Mesenchymal stem cell (in vitro differentiated cells and primary cell): Measurements from ENCODE around the gene PDHA1. TPM values are rescaled to one million over a fixed set of nuclear protein-coding genes. Genes with fewer than 3 reads are reported as not detected.

ENCODE experiments used
- DNase-seq: peaks from one replicate; pipeline ENCODE4 v3.0.0-alpha.2; 2013
- H2AFZ ChIP-seq: one replicate; pipeline ENCODE4 v1.6.1; 2013; ENCODE audit warnings: low read depth, mild to moderate bottlenecking, control low read depth, inconsistent platforms, low read length, moderate library complexity
- H2AK5ac ChIP-seq: 2 replicates; pipeline ENCODE4 v1.6.1; 2013; ENCODE audit warnings: low read length, moderate library complexity, mild to moderate bottlenecking, inconsistent platforms; ENCODE audit not compliant: severe bottlenecking
- H2BK120ac ChIP-seq: one replicate; pipeline ENCODE4 v1.6.1; 2013; ENCODE audit warnings: low read depth, mild to moderate bottlenecking, inconsistent platforms, low read length, moderate library complexity
- H2BK12ac ChIP-seq, 2 experiments: one replicate each; pipeline ENCODE4 v1.6.1; 2013; ENCODE audit warnings: inconsistent platforms in 2 of 2, low read length in 2 of 2, mild to moderate bottlenecking in 2 of 2, moderate library complexity in 2 of 2, control low read depth in 1 of 2
- H2BK15ac ChIP-seq: one replicate; pipeline ENCODE4 v1.6.1; 2013; ENCODE audit warnings: mild to moderate bottlenecking, low read depth, inconsistent platforms; ENCODE audit not compliant: poor library complexity, severe bottlenecking
- H2BK5ac ChIP-seq: 2 replicates; pipeline ENCODE4 v1.6.1; 2013; ENCODE audit warnings: low read depth, mild to moderate bottlenecking, low read length, control low read depth, inconsistent platforms; ENCODE audit not compliant: poor library complexity, severe bottlenecking
- H3K14ac ChIP-seq, 2 experiments: one replicate each; pipeline ENCODE4 v1.6.1; 2013; ENCODE audit warnings: inconsistent platforms in 2 of 2, low read length in 2 of 2, control low read depth in 1 of 2, mild to moderate bottlenecking in 1 of 2, moderate library complexity in 1 of 2
- H3K18ac ChIP-seq, 2 experiments: one replicate each; pipeline ENCODE4 v1.6.1; 2013; ENCODE audit warnings: inconsistent platforms in 2 of 2, low read length in 2 of 2, control low read depth in 1 of 2, low read depth in 1 of 2, mild to moderate bottlenecking in 1 of 2
- H3K23ac ChIP-seq, 2 experiments: one replicate each; pipeline ENCODE4 v1.6.1; 2013; ENCODE audit warnings: inconsistent platforms in 2 of 2, low read length in 2 of 2, mild to moderate bottlenecking in 2 of 2, moderate library complexity in 2 of 2, control low read depth in 1 of 2
- H3K27ac ChIP-seq: 2 replicates; pipeline ENCODE4 v1.5.1; 2013; ENCODE audit warnings: mild to moderate bottlenecking, moderate library complexity, low read length, control low read depth, inconsistent platforms; ENCODE audit not compliant: poor library complexity, severe bottlenecking
- H3K27me3 ChIP-seq, 2 experiments: 2 replicates each; pipeline versions ENCODE4 v1.6.1 to v1.7.0; 2013; ENCODE audit warnings: low read length in 2 of 2, mild to moderate bottlenecking in 2 of 2, moderate library complexity in 2 of 2, control low read depth in 1 of 2, inconsistent platforms in 1 of 2; ENCODE audit not compliant: control insufficient read depth in 1 of 2, insufficient read depth in 1 of 2
- H3K36me3 ChIP-seq, 2 experiments: 2 replicates each; pipeline versions ENCODE4 v1.6.1 to v1.7.0; 2013; ENCODE audit warnings: low read length in 2 of 2, control low read depth in 1 of 2, inconsistent platforms in 1 of 2, low read depth in 1 of 2, mild to moderate bottlenecking in 1 of 2; ENCODE audit not compliant: insufficient read depth in 2 of 2, control insufficient read depth in 1 of 2
- H3K4ac ChIP-seq, 2 experiments: one replicate each; pipeline ENCODE4 v1.6.1; 2013; ENCODE audit warnings: inconsistent platforms in 2 of 2, low read length in 2 of 2, mild to moderate bottlenecking in 2 of 2, moderate library complexity in 2 of 2, control low read depth in 1 of 2, low read depth in 1 of 2
- H3K4me1 ChIP-seq: 2 replicates; pipeline ENCODE4 v1.6.1; 2013; ENCODE audit warnings: low read depth, low read length, control low read depth; ENCODE audit not compliant: control insufficient read depth, insufficient read depth
- H3K4me2 ChIP-seq: 2 replicates; pipeline ENCODE4 v1.6.1; 2013; ENCODE audit warnings: low read length, mild to moderate bottlenecking, inconsistent platforms; ENCODE audit not compliant: poor library complexity, severe bottlenecking
- H3K4me3 ChIP-seq, 2 experiments: 2 replicates each; pipeline versions ENCODE4 v1.5.1 to v1.7.0; 2013; ENCODE audit warnings: low read length in 2 of 2, mild to moderate bottlenecking in 2 of 2, control low read depth in 1 of 2, low read depth in 1 of 2; ENCODE audit not compliant: insufficient read depth in 1 of 2
- H3K79me1 ChIP-seq: replicated peaks from 2 replicates; pipeline ENCODE4 v1.6.1; 2013; ENCODE audit warnings: mild to moderate bottlenecking, control low read depth, low read length, inconsistent platforms; ENCODE audit not compliant: poor library complexity, severe bottlenecking
- H3K9ac ChIP-seq: 2 replicates; pipeline ENCODE4 v1.7.0; 2013; ENCODE audit warnings: mild to moderate bottlenecking, low read length, moderate library complexity
- H3K9me3 ChIP-seq: 2 replicates; pipeline ENCODE4 v1.7.0; 2013; ENCODE audit warnings: mild to moderate bottlenecking, low read length; ENCODE audit not compliant: control insufficient read depth
- H4K8ac ChIP-seq: one replicate; pipeline ENCODE4 v1.6.1; 2013; ENCODE audit warnings: inconsistent platforms, mild to moderate bottlenecking, low read length, moderate library complexity
- H4K91ac ChIP-seq: one replicate; pipeline ENCODE4 v1.6.1; 2013; ENCODE audit warnings: mild to moderate bottlenecking, low read length, inconsistent platforms
- WGBS: methylation state at CpG from one replicate; pipeline ENCODE4 v1.1.7; 2013; ENCODE audit warnings: mixed read lengths; 5-methylcytosine and 5-hydroxymethylcytosine counted together
- polyA plus RNA-seq, 2 experiments: library from polyadenylated mRNA; stranded (reverse); fragments of 200-250 nt; gene quantifications; one replicate each; pipeline ENCODE4 v1.2.3, GENCODE V29; 2013

PDHA1 gene
- polyA plus RNA-seq (2013, experiment 1 of 2): 48.3 TPM
- 50.3 TPM for polyA plus RNA-seq (2013, experiment 2 of 2)

GRCh38 chrX:19343535-19344408 is at the start of gene PDHA1:
TSS of gene PDHA1 (plus strand) at chrX:19343927. CDS start at chrX:19344038, 111 bp downstream.
- under 1% methylated on average over 36 of the region's 81 CpGs for WGBS
- Histone ChIP-seq H2AFZ (peak within 1 kb of the TSS; percentile 95), H2AK5ac (no peak within 1 kb of the TSS), H4K91ac (no peak within 1 kb of the TSS), H3K9ac (peak within 1 kb of the TSS; percentile 90), H2BK120ac (no peak within 1 kb of the TSS), H3K4me3 (peak within 1 kb of the TSS; percentile 80 to 86), H4K8ac (peak within 1 kb of the TSS; percentile 45), H2BK12ac (no peak within 1 kb of the TSS), H3K27me3 (no peaks in the 10 kb centered on the region), H3K4ac (peak within 1 kb of the TSS in 1 of 2 experiments; percentile 51), H3K79me1 (no peaks in the 10 kb centered on the region), H3K27ac (peak within 1 kb of the TSS; percentile 44), H3K18ac (peak within 1 kb of the TSS in 1 of 2 experiments; percentile 78), H3K36me3 (no peaks in the 10 kb centered on the region), H3K4me2 (peak within 1 kb of the TSS; percentile 72), H2BK15ac (no peak within 1 kb of the TSS), H3K23ac (no peak within 1 kb of the TSS), H2BK5ac (no peak within 1 kb of the TSS), H3K14ac (no peak within 1 kb of the TSS), H3K9me3 (no peaks in the 10 kb centered on the region), H3K4me1 (peaks cover 11% of the 10 kb centered on the region)
- DNase-seq: peak; percentile 92

GRCh38 chrX:19303256-19303880 is 40.4 kb upstream of the PDHA1 start:
- H2BK5ac ChIP-seq: no peak overlapping the region

GRCh38 chrX:19326567-19326966 is 17.2 kb upstream of the PDHA1 start:
- Histone ChIP-seq H3K27me3 (peaks cover 0 to under 1% of the 10 kb centered on the region in 2 experiments), H3K4me2 (no peak overlapping the region), H3K27ac (no peak overlapping the region), H2AFZ (no peak overlapping the region), H3K4ac (no peak overlapping the region), H2BK5ac (no peak overlapping the region), H3K18ac (no peak overlapping the region), H3K9ac (no peak overlapping the region), H3K23ac (no peak overlapping the region), H3K36me3 (no peaks in the 10 kb centered on the region), H4K91ac (no peak overlapping the region), H3K4me3 (no peak overlapping the region), H3K14ac (no peak overlapping the region), H4K8ac (no peak overlapping the region), H2BK15ac (no peak overlapping the region), H3K79me1 (no peaks in the 10 kb centered on the region), H2BK120ac (no peak overlapping the region), H2BK12ac (no peak overlapping the region), H2AK5ac (no peak overlapping the region), H3K9me3 (no peaks in the 10 kb centered on the region), H3K4me1 (no peaks in the 10 kb centered on the region)
- WGBS: no CpG with 5 or more reads among the region's 2 CpGs
- DNase-seq: no peak

More at GRCh38 chrX:19303256-19303880, 40.4 kb upstream of the PDHA1 start:
- Histone ChIP-seq H3K27ac (no peak overlapping the region), H4K8ac (no peak overlapping the region), H3K9ac (peak overlapping the region; percentile 51), H2AK5ac (no peak overlapping the region), H3K4me2 (no peak overlapping the region), H3K36me3 (no peaks in the 10 kb centered on the region), H3K4me3 (no peak overlapping the region), H3K9me3 (no peaks in the 10 kb centered on the region), H3K79me1 (no peaks in the 10 kb centered on the region), H3K14ac (no peak overlapping the region), H2AFZ (no peak overlapping the region), H3K27me3 (no peaks in the 10 kb centered on the region), H3K4me1 (no peaks in the 10 kb centered on the region), H2BK15ac (no peak overlapping the region), H4K91ac (no peak overlapping the region), H2BK12ac (no peak overlapping the region), H3K23ac (no peak overlapping the region), H3K4ac (no peak overlapping the region), H3K18ac (no peak overlapping the region), H2BK120ac (no peak overlapping the region)
- WGBS: 84% methylated on average over 8 of the region's 10 CpGs
- DNase-seq: peak; percentile 0

GRCh38 chrX:19331831-19332230 is 11.9 kb upstream of the PDHA1 start:
- Histone ChIP-seq H3K23ac (no peak overlapping the region), H2AFZ (no peak overlapping the region), H3K9ac (no peak overlapping the region), H3K36me3 (no peaks in the 10 kb centered on the region), H3K27me3 (peaks cover 4 to 8% of the 10 kb centered on the region in 2 experiments), H2BK120ac (no peak overlapping the region), H3K18ac (no peak overlapping the region), H2AK5ac (no peak overlapping the region), H2BK5ac (no peak overlapping the region), H2BK15ac (no peak overlapping the region), H3K27ac (no peak overlapping the region), H4K8ac (no peak overlapping the region), H3K79me1 (no peaks in the 10 kb centered on the region), H3K4me1 (no peaks in the 10 kb centered on the region), H4K91ac (no peak overlapping the region), H3K4me3 (no peak overlapping the region), H3K4me2 (no peak overlapping the region), H2BK12ac (no peak overlapping the region), H3K4ac (no peak overlapping the region), H3K14ac (no peak overlapping the region), H3K9me3 (no peaks in the 10 kb centered on the region)
- no peak for DNase-seq
- 92% methylated on average over 10 of the region's 10 CpGs for WGBS
